HepG2 (cell line): ENCODE results near the gene EPB41. TPM values are rescaled to one million over a fixed set of nuclear protein-coding genes. Genes with fewer than 3 reads are reported as not detected.
A peak's percentile ranks its signal among the peaks of the same experiment; 100 is the strongest.

Experiments
- ATF4 ChIP-seq, 2 experiments: fragments of 450-650 bp in 1 of 2; sonication (generic) in 1 of 2; formaldehyde crosslinking; IDR thresholded peaks; 2 replicates each; pipeline versions ENCODE4 v1.5.0 to v1.8.0; 2020 to 2022; ENCODE audit warnings: mild to moderate bottlenecking in 1 of 2, missing genetic modification reagents in 1 of 2
- BCL6 ChIP-seq: IDR thresholded peaks from 2 replicates; pipeline ENCODE4 v1.6.1; 2016; ENCODE audit warnings: missing genetic modification reagents, missing compliant biosample characterization
- CBX5 ChIP-seq: sonication (generic); formaldehyde crosslinking; IDR thresholded peaks from 2 replicates; pipeline ENCODE4 v1.4.0; 2020; ENCODE audit warnings: missing genetic modification reagents, borderline replicate concordance
- CREM ChIP-seq, 2 experiments: sonication (generic) in 1 of 2; formaldehyde crosslinking in 1 of 2; IDR thresholded peaks; 2 replicates each; pipeline versions ENCODE4 v1.4.0 to v1.6.1; 2016 to 2020; ENCODE audit warnings: antibody characterized with exemption in 1 of 2, mild to moderate bottlenecking in 1 of 2, missing genetic modification reagents in 1 of 2
- DMTF1 ChIP-seq: sonication (generic); formaldehyde crosslinking; IDR thresholded peaks from 2 replicates; pipeline ENCODE4 v1.4.0; 2020; ENCODE audit warnings: mild to moderate bottlenecking, missing genetic modification reagents
- HMG20B ChIP-seq: conservative IDR thresholded peaks from 2 replicates; pipeline ENCODE4 v1.6.1; 2016; ENCODE audit warnings: missing genetic modification reagents, missing compliant biosample characterization
- HNRNPK ChIP-seq: fragments of 200-400 bp; formaldehyde crosslinking; IDR thresholded peaks from 2 replicates; pipeline ENCODE4 v1.6.1; 2018; ENCODE audit warnings: low read length, low read depth, moderate library complexity, mild to moderate bottlenecking; ENCODE audit not compliant: poor library complexity, severe bottlenecking
- HOMEZ ChIP-seq: IDR thresholded peaks from 2 replicates; pipeline ENCODE4 v1.6.1; 2016; ENCODE audit warnings: low read depth
- KDM5A ChIP-seq: fragments of 200-600 bp; sonication (generic); IDR thresholded peaks from 2 replicates; pipeline ENCODE4 v1.7.0; 2018; ENCODE audit warnings: antibody characterized with exemption, mild to moderate bottlenecking, low read length, borderline replicate concordance
- PBX3 ChIP-seq: sonication (generic); formaldehyde crosslinking; IDR thresholded peaks from 2 replicates; pipeline ENCODE4 v1.8.1; 2023; ENCODE audit warnings: missing genetic modification reagents, inconsistent platforms, borderline replicate concordance
- POLR2A ChIP-seq, 2 experiments: IDR thresholded peaks; 2 replicates each; pipeline ENCODE4 v1.6.1; 2011; ENCODE audit warnings: low read depth in 2 of 2, low read length in 2 of 2, mild to moderate bottlenecking in 1 of 2, moderate library complexity in 1 of 2; ENCODE audit not compliant: insufficient read depth in 1 of 2
- TBX2 ChIP-seq: sonication (generic); formaldehyde crosslinking; IDR thresholded peaks from 2 replicates; pipeline ENCODE4 v1.5.0; 2020; ENCODE audit warnings: missing genetic modification reagents, mild to moderate bottlenecking, borderline replicate concordance
- TGIF2 ChIP-seq: IDR thresholded peaks from 2 replicates; pipeline ENCODE4 v1.6.1; 2016; ENCODE audit warnings: control low read depth, missing compliant biosample characterization
- ZBTB7B ChIP-seq: sonication (generic); formaldehyde crosslinking; IDR thresholded peaks from 2 replicates; pipeline ENCODE4 v1.4.0; 2020; ENCODE audit warnings: missing genetic modification reagents
- ZFX ChIP-seq: sonication (generic); formaldehyde crosslinking; IDR thresholded peaks from 2 replicates; pipeline ENCODE4 v1.4.0; 2020; ENCODE audit warnings: mild to moderate bottlenecking, low read depth, missing genetic modification reagents, moderate library complexity
- ZNF124 ChIP-seq: sonication (generic); formaldehyde crosslinking; IDR thresholded peaks from 2 replicates; pipeline ENCODE4 v1.4.0; 2020; ENCODE audit warnings: missing genetic modification reagents
- ZNF136 ChIP-seq: sonication (generic); formaldehyde crosslinking; IDR thresholded peaks from 2 replicates; pipeline ENCODE4 v1.8.1; 2022; ENCODE audit warnings: low read depth, mild to moderate bottlenecking, moderate library complexity, missing genetic modification reagents
- ZNF446 ChIP-seq: sonication (generic); formaldehyde crosslinking; IDR thresholded peaks from 2 replicates; pipeline ENCODE4 v1.5.0; 2020; ENCODE audit warnings: mild to moderate bottlenecking, missing genetic modification reagents
- ZNF746 ChIP-seq: sonication (generic); formaldehyde crosslinking; IDR thresholded peaks from 2 replicates; pipeline ENCODE4 v1.8.0; 2022; ENCODE audit warnings: mild to moderate bottlenecking, missing genetic modification reagents
- ZNF790 ChIP-seq: sonication (generic); formaldehyde crosslinking; IDR thresholded peaks from 2 replicates; pipeline ENCODE4 v1.8.0; 2022; ENCODE audit warnings: missing genetic modification reagents, mild to moderate bottlenecking, borderline replicate concordance
- ZSCAN25 ChIP-seq: sonication (generic); formaldehyde crosslinking; IDR thresholded peaks from 2 replicates; pipeline ENCODE4 v1.8.0; 2022; ENCODE audit warnings: mild to moderate bottlenecking, missing genetic modification reagents
- polyA plus RNA-seq, 8 experiments: library from polyadenylated mRNA; depleted of rRNA in 3 of 8; stranded (reverse) in 7 of 8; unstranded in 1 of 8; fragments of >200 nt; fragmentation: Illumina TruSeq in 4 of 8; extraction: Trizol in 4 of 8; gene quantifications; 2 replicates each; pipeline versions ENCODE4 v1.2.1 to v1.2.3, GENCODE V29; 2011 to 2016; ENCODE audit warnings: low read depth in 4 of 8, missing spikeins in 1 of 8, mixed read lengths in 1 of 8; ENCODE audit not compliant: insufficient read depth in 1 of 8
- total RNA-seq, 5 experiments: library from RNA; depleted of rRNA; stranded (reverse); fragments of >200 nt; fragmentation: Illumina TruSeq; extraction: Trizol; gene quantifications; 2 replicates each; pipeline ENCODE4 v1.2.3, GENCODE V29; 2016; ENCODE audit warnings: low read depth in 1 of 5

Gene EPB41
- total and polyA plus RNA-seq, 2 of the 13 experiments (the other 11 are each of a cell fraction or from before 2014, with no cell fraction given): 34.5 to 46.7 TPM

GRCh38 chr1:28886731-28887418 lies 27.5 kb upstream of the EPB41 start (continued):
- TF ChIP-seq ZBTB7B (no peak), ZFX (CRISPR knock-in tag) (peak; percentile 70), ZSCAN25 (CRISPR knock-in tag) (peak; percentile 55; the same call in 1 of the 2 replicates), TBX2 (CRISPR knock-in tag) (peak; percentile 61; the same call in 1 of the 2 replicates), ZNF746 (CRISPR knock-in tag) (0 out of 2 replicates have a peak, but pooled peaks have one; percentile 21), HOMEZ (0 out of 2 replicates have a peak, but pooled peaks have one; percentile 32), CBX5 (CRISPR knock-in tag) (no peak; the same call in 1 of the 2 replicates), ZNF790 (peak; percentile 74; the same call in 1 of the 2 replicates), ZNF124 (CRISPR knock-in tag) (no peak), BCL6 (CRISPR knock-in tag) (0 out of 2 replicates have a peak, but pooled peaks have one; percentile 7), DMTF1 (CRISPR knock-in tag) (no peak), PBX3 (CRISPR knock-in tag) (peak; percentile 83; the same call in 1 of the 2 replicates), HMG20B (no peak), TGIF2 (CRISPR knock-in tag) (peak; percentile 34; the same call in 1 of the 2 replicates), CREM (IDR thresholded peaks at IDR 0.05) (peak; percentile 79), CREM (CRISPR knock-in tag; IDR thresholded peaks at IDR 0.05) (no peak), ATF4 (CRISPR knock-in tag; IDR thresholded peaks at IDR 0.05) (peak in 1 of 2 experiments; percentile 71; a peak in 2 of 4 replicates), ZNF446 (CRISPR knock-in tag) (0 out of 2 replicates have a peak, but pooled peaks have one; percentile 25), ZNF136 (CRISPR knock-in tag) (0 out of 2 replicates have a peak, but pooled peaks have one; percentile 42), HNRNPK (peak; percentile 15), KDM5A (peak; percentile 37; the same call in 1 of the 2 replicates), POLR2A (IDR thresholded peaks at IDR 0.05; ENCODE audit: insufficient read depth in 1 of 2, low read depth in 2 of 2, low read length in 2 of 2) (peak; percentile 39 to 49; a peak in 2 of 4 replicates)
